Measurements from ENCODE around the gene ZNF506. TPM values are rescaled to one million over a fixed set of nuclear protein-coding genes. Genes with fewer than 3 reads are reported as not detected.

The ZNF506 gene
- total RNA-seq, 1 experiment from 2014 or later = 3.0 TPM

GRCh38 chr19:19742773-19743172 is 78.8 kb downstream of the ZNF506 start:
- H3K9me3 ChIP-seq (ENCODE audit: control insufficient read depth, low read depth, low read length) = no peaks in the 10 kb centered on the region
- WGBS (ENCODE audit: extremely low coverage, insufficient read length, low lambda C conversion rate) = no CpG with 5 or more reads among the region's 9 CpGs

More at GRCh38 chr19:19742773-19743172, 78.8 kb downstream of the ZNF506 start:
- Histone ChIP-seq H2BK5ac (ENCODE audit: insufficient read length, low read length) (no peak overlapping the region), H2BK15ac (ENCODE audit: low read depth, low read length) (no peak overlapping the region), H3K4me2 (ENCODE audit: insufficient read depth, insufficient read length, low read length) (no peak overlapping the region), H3K9ac (ENCODE audit: extremely low read depth, insufficient read length, low read length) (no peak overlapping the region), H3K23me2 (ENCODE audit: insufficient read length, low read depth, low read length, poor library complexity, severe bottlenecking) (no peaks in the 10 kb centered on the region), H3K23ac (ENCODE audit: insufficient read length, low read depth, low read length) (no peak overlapping the region), H4K91ac (ENCODE audit: insufficient read length, low read depth, low read length) (no peak overlapping the region), H2BK120ac (ENCODE audit: low read depth, low read length, poor library complexity, severe bottlenecking) (no peak overlapping the region), H3K27me3 (ENCODE audit: insufficient read depth, low read length) (no peaks in the 10 kb centered on the region), H3K79me1 (ENCODE audit: insufficient read depth, low read depth, low read length, poor library complexity, severe bottlenecking) (no peaks in the 10 kb centered on the region), H3K4me1 (ENCODE audit: insufficient read depth, low read length) (no peaks in the 10 kb centered on the region), H4K5ac (ENCODE audit: insufficient read length, low read depth, low read length) (no peak overlapping the region), H3K27ac (ENCODE audit: insufficient read length, low read depth, low read length) (no peak overlapping the region), H3K14ac (ENCODE audit: insufficient read depth, low read length) (no peak overlapping the region), H3T11ph (ENCODE audit: low read length) (no peak overlapping the region), H2AFZ (ENCODE audit: low read length) (no peak overlapping the region), H4K8ac (replicated peaks; ENCODE audit: insufficient read length, low read depth, low read length) (no peak overlapping the region), H3K4ac (ENCODE audit: low read depth, low read length) (no peak overlapping the region), H2AK5ac (ENCODE audit: insufficient read length, low read length) (no peak overlapping the region), H3K56ac (ENCODE audit: insufficient read length, low read depth, low read length) (no peak overlapping the region), H4K20me1 (ENCODE audit: control insufficient read depth, insufficient read depth, insufficient read length) (no peaks in the 10 kb centered on the region), H2BK20ac (ENCODE audit: low read depth, low read length, poor library complexity, severe bottlenecking) (no peak overlapping the region), H3K18ac (ENCODE audit: insufficient read length, low read depth, low read length) (no peak overlapping the region), H2BK12ac (ENCODE audit: insufficient read length, low read depth, low read length) (no peak overlapping the region), H3K79me2 (ENCODE audit: insufficient read depth, low read length) (no peaks in the 10 kb centered on the region)
- no peak overlapping the region for H3K4me3 Mint-ChIP-seq
- no peak for TF ChIP-seq CTCF (conservative IDR thresholded peaks at IDR 0.05)
- H3K9me3 Mint-ChIP-seq = peaks cover 17 to 20% of the 10 kb centered on the region in 2 experiments; a peak in 4 of 5 replicates
- H3K27ac Mint-ChIP-seq = no peak overlapping the region
- DNase-seq = no peak
- H3K4me1 Mint-ChIP-seq = no peaks in the 10 kb centered on the region
- peaks cover 0 to 6% (median 0%) of the 10 kb centered on the region in 3 experiments; a peak in 2 of 7 replicates for H3K36me3 Mint-ChIP-seq (ENCODE audit: insufficient read depth in 1 of 3, low read depth in 3 of 3)
- peaks cover 41% of the 10 kb centered on the region for H3K27me3 Mint-ChIP-seq (ENCODE audit: low read depth)

Other genes starting within 250 kb of the ZNF506 start
- 2.4 and 3.3 TPM in 2 replicates for gene PBX4, start 203.1 kb downstream of the ZNF506 start, total RNA-seq (2021)
- 49.5 and 51.8 TPM in 2 replicates for gene LPAR2, start 193.5 kb downstream of the ZNF506 start, total RNA-seq (2021)
- 12.7 and 13.4 TPM in 2 replicates for gene GMIP, start 178.1 kb downstream of the ZNF506 start, total RNA-seq (2021)
- gene ATP13A1, start 158.1 kb downstream of the ZNF506 start, total RNA-seq (2021) = 67.8 and 73.1 TPM in 2 replicates
- 46.9 and 57.0 TPM in 2 replicates for gene ZNF101, start 152.9 kb downstream of the ZNF506 start, total RNA-seq (2021)
- 7.5 and 8.3 TPM in 2 replicates for gene ZNF14, start 88.6 kb downstream of the ZNF506 start, total RNA-seq (2021)
- gene ZNF253, start 44.1 kb upstream of the ZNF506 start, total RNA-seq (2021) = 47.7 and 51.0 TPM in 2 replicates
- 54.0 and 58.1 TPM in 2 replicates for gene ZNF93, start 79.2 kb upstream of the ZNF506 start, total RNA-seq (2021)
- 23.0 and 24.9 TPM in 2 replicates for gene ZNF682, start 217.8 kb upstream of the ZNF506 start, total RNA-seq (2021)